Measurements from ENCODE around the gene PTPN1.
"Not testable (repeated sequence)": the region's sequence is repeated elsewhere in the genome, so short reads cannot be mapped to it uniquely, and the experiment has no call there.

DNA sequence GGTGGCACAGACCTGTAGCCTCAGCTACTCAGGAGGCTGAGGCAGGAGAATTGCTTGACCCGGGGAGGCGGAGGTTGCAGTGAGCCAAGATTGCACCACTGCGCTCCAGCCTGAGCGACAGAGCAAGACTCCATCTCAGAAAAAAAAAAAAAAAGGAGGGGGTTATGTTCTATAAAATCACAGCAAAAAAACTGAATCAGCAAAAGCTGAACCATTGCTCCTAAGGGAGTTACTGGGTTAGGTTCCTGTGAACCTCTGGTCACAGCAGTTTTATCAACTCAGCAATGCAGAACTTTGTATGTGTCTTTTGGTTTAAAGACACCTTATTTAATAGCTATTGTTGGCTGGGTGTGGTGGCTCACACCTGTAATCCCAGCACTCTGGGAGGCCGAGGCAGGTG is 88.6 kb downstream of the PTPN1 start:
- TF ChIP-seq, protein P1, sequence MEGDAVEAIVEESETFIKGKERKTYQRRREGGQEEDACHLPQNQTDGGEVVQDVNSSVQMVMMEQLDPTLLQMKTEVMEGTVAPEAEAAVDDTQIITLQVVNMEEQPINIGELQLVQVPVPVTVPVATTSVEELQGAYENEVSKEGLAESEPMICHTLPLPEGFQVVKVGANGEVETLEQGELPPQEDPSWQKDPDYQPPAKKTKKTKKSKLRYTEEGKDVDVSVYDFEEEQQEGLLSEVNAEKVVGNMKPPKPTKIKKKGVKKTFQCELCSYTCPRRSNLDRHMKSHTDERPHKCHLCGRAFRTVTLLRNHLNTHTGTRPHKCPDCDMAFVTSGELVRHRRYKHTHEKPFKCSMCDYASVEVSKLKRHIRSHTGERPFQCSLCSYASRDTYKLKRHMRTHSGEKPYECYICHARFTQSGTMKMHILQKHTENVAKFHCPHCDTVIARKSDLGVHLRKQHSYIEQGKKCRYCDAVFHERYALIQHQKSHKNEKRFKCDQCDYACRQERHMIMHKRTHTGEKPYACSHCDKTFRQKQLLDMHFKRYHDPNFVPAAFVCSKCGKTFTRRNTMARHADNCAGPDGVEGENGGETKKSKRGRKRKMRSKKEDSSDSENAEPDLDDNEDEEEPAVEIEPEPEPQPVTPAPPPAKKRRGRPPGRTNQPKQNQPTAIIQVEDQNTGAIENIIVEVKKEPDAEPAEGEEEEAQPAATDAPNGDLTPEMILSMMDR (conservative IDR thresholded peaks at IDR 0.05; ENCODE audit: low read depth in 2 of 2), result not testable (repeated sequence)
- not testable (repeated sequence) for TF ChIP-seq POLR2AphosphoS5 (IDR thresholded peaks at IDR 0.05; ENCODE audit: low read depth); EZH2 (IDR thresholded peaks at IDR 0.05; ENCODE audit: low read depth, unreplicated experiment); REST (IDR thresholded peaks at IDR 0.05; ENCODE audit: unreplicated experiment); CREB1 (CRISPR knock-in tag; IDR thresholded peaks at IDR 0.05; ENCODE audit: low read depth); JUNB (IDR thresholded peaks at IDR 0.05; ENCODE audit: unreplicated experiment); EZH2phosphoT487 (IDR thresholded peaks at IDR 0.05; ENCODE audit: unreplicated experiment); NANOG (IDR thresholded peaks at IDR 0.05; ENCODE audit: borderline replicate concordance); ZNF114 (CRISPR knock-in tag; IDR thresholded peaks at IDR 0.05); ZNF331 (CRISPR knock-in tag; IDR thresholded peaks at IDR 0.05; ENCODE audit: low read depth); ETS1 (IDR thresholded peaks at IDR 0.05); STAT1 (IDR thresholded peaks at IDR 0.05; ENCODE audit: unreplicated experiment)
- TF ChIP-seq, protein P2, sequence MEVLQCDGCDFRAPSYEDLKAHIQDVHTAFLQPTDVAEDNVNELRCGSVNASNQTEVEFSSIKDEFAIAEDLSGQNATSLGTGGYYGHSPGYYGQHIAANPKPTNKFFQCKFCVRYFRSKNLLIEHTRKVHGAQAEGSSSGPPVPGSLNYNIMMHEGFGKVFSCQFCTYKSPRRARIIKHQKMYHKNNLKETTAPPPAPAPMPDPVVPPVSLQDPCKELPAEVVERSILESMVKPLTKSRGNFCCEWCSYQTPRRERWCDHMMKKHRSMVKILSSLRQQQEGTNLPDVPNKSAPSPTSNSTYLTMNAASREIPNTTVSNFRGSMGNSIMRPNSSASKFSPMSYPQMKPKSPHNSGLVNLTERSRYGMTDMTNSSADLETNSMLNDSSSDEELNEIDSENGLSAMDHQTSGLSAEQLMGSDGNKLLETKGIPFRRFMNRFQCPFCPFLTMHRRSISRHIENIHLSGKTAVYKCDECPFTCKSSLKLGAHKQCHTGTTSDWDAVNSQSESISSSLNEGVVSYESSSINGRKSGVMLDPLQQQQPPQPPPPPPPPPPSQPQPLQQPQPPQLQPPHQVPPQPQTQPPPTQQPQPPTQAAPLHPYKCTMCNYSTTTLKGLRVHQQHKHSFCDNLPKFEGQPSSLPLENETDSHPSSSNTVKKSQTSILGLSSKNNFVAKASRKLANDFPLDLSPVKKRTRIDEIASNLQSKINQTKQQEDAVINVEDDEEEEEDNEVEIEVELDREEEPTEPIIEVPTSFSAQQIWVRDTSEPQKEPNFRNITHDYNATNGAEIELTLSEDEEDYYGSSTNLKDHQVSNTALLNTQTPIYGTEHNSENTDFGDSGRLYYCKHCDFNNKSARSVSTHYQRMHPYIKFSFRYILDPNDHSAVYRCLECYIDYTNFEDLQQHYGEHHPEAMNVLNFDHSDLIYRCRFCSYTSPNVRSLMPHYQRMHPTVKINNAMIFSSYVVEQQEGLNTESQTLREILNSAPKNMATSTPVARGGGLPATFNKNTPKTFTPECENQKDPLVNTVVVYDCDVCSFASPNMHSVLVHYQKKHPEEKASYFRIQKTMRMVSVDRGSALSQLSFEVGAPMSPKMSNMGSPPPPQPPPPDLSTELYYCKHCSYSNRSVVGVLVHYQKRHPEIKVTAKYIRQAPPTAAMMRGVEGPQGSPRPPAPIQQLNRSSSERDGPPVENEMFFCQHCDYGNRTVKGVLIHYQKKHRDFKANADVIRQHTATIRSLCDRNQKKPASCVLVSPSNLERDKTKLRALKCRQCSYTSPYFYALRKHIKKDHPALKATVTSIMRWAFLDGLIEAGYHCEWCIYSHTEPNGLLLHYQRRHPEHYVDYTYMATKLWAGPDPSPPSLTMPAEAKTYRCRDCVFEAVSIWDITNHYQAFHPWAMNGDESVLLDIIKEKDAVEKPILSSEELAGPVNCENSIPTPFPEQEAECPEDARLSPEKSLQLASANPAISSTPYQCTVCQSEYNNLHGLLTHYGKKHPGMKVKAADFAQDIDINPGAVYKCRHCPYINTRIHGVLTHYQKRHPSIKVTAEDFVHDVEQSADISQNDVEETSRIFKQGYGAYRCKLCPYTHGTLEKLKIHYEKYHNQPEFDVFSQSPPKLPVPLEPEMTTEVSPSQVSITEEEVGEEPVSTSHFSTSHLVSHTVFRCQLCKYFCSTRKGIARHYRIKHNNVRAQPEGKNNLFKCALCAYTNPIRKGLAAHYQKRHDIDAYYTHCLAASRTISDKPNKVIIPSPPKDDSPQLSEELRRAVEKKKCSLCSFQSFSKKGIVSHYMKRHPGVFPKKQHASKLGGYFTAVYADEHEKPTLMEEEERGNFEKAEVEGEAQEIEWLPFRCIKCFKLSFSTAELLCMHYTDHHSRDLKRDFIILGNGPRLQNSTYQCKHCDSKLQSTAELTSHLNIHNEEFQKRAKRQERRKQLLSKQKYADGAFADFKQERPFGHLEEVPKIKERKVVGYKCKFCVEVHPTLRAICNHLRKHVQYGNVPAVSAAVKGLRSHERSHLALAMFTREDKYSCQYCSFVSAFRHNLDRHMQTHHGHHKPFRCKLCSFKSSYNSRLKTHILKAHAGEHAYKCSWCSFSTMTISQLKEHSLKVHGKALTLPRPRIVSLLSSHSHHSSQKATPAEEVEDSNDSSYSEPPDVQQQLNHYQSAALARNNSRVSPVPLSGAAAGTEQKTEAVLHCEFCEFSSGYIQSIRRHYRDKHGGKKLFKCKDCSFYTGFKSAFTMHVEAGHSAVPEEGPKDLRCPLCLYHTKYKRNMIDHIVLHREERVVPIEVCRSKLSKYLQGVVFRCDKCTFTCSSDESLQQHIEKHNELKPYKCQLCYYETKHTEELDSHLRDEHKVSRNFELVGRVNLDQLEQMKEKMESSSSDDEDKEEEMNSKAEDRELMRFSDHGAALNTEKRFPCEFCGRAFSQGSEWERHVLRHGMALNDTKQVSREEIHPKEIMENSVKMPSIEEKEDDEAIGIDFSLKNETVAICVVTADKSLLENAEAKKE (CRISPR knock-in tag; IDR thresholded peaks at IDR 0.05), result not testable (repeated sequence)

All from GM23338 (cell line).